ENCODE measurements around the gene EFCAB6.

Gene EFCAB6

GRCh38 chr22:43859176-43859575 is 47.1 kb upstream of the EFCAB6 start:
- ChIA-PET CTCF (interaction anchor here (0.5 to 0.6 kb wide), 2 partner anchors 157 to 811 kb away, joined by 3 read pairs; no protein-coding TSS in a partner anchor), POLR2A (ENCODE audit: low non-redundant PET) (no interaction called here)
- TF ChIP-seq CTCF (conservative IDR thresholded peaks at IDR 0.05; ENCODE audit: low read depth): no peak
- DNase-seq (ENCODE audit: low spot score): no peak
- H3K27ac ChIP-seq: no peak overlapping the region

- ChIA-PET POLR2A (ENCODE audit: low non-redundant PET) (no interaction called here), CTCF (interaction anchor here (0.5 kb wide), 1 partner anchor 156 kb away, joined by 3 read pairs; no protein-coding TSS in a partner anchor)
- H3K27ac ChIP-seq: no peak overlapping the region
- TF ChIP-seq CTCF (conservative IDR thresholded peaks at IDR 0.05; ENCODE audit: low read depth): no peak
- DNase-seq (ENCODE audit: low spot score): no peak
Observed at GRCh38 chr22:43858156-43858895, 46.2 kb upstream of the EFCAB6 start.

GRCh38 chr22:43857367-43857766 is 45.3 kb upstream of the EFCAB6 start:
- no peak overlapping the region for H3K27ac ChIP-seq
- TF ChIP-seq CTCF (conservative IDR thresholded peaks at IDR 0.05; ENCODE audit: low read depth): no peak
- ChIA-PET CTCF (no interaction called here), POLR2A (ENCODE audit: low non-redundant PET) (no interaction called here)
- DNase-seq (ENCODE audit: low spot score): no peak

GRCh38 chr22:43855431-43855830 is 43.3 kb upstream of the EFCAB6 start:
- no peak for DNase-seq (ENCODE audit: low spot score)
- CTCF ChIA-PET: no interaction called here
- no peak for TF ChIP-seq CTCF (conservative IDR thresholded peaks at IDR 0.05; ENCODE audit: low read depth)
- H3K27ac ChIP-seq: no peak overlapping the region
- POLR2A ChIA-PET (ENCODE audit: low non-redundant PET): no interaction called here

- no peak overlapping the region for H3K27ac ChIP-seq
- no peak for TF ChIP-seq CTCF (conservative IDR thresholded peaks at IDR 0.05; ENCODE audit: low read depth)
- ChIA-PET POLR2A (ENCODE audit: low non-redundant PET) (no interaction called here), CTCF (no interaction called here)
- DNase-seq (ENCODE audit: low spot score): no peak
Observed at GRCh38 chr22:43854786-43855271, 42.7 kb upstream of the EFCAB6 start.

GRCh38 chr22:43854121-43854785 is 42.1 kb upstream of the EFCAB6 start:
- ChIA-PET CTCF (no interaction called here), POLR2A (ENCODE audit: low non-redundant PET) (no interaction called here)
- no peak for TF ChIP-seq CTCF (conservative IDR thresholded peaks at IDR 0.05; ENCODE audit: low read depth)
- no peak for DNase-seq (ENCODE audit: low spot score)
- H3K27ac ChIP-seq: no peak overlapping the region

All from RWPE1 (cell line).